Liver (tissue), 3 donors: Measurements from ENCODE around the gene CTSC.

Experiments
- EGR1 ChIP-seq, 2 donors: IDR thresholded peaks; 2 replicates each; pipeline ENCODE4 v1.6.1; 2016 to 2018; ENCODE audit warnings: antibody characterized with exemption in 2 of 2, low read depth in 2 of 2
- GABPA ChIP-seq, 2 donors: IDR thresholded peaks in 1 of 2; conservative IDR thresholded peaks in 1 of 2; 2 replicates each; pipeline ENCODE4 v1.6.1; 2016; ENCODE audit warnings: antibody characterized with exemption in 2 of 2, mild to moderate bottlenecking in 1 of 2, moderate library complexity in 1 of 2
- JUND ChIP-seq, 2 donors: IDR thresholded peaks; 2 replicates each; pipeline ENCODE4 v1.6.1; 2016; ENCODE audit warnings: antibody characterized with exemption in 2 of 2
- RAD21 ChIP-seq, 2 donors: IDR thresholded peaks; 2 replicates each; pipeline ENCODE4 v1.6.1; 2016; ENCODE audit warnings: antibody characterized with exemption in 2 of 2, mild to moderate bottlenecking in 2 of 2
- RXRA ChIP-seq, 2 donors: IDR thresholded peaks; 2 replicates each; pipeline ENCODE4 v1.6.1; 2017 to 2018; ENCODE audit warnings: antibody characterized with exemption in 2 of 2, mild to moderate bottlenecking in 1 of 2
- SP1 ChIP-seq: IDR thresholded peaks from 2 replicates; pipeline ENCODE4 v1.6.1; 2018; ENCODE audit warnings: antibody characterized with exemption, mild to moderate bottlenecking
- TAF1 ChIP-seq: conservative IDR thresholded peaks from 2 replicates; pipeline ENCODE4 v1.6.1; 2016; ENCODE audit warnings: antibody characterized with exemption, mild to moderate bottlenecking
- YY1 ChIP-seq: IDR thresholded peaks from 2 replicates; pipeline ENCODE4 v1.6.1; 2016; ENCODE audit warnings: antibody characterized with exemption, mild to moderate bottlenecking
- TF ChIP-seq, protein P1 (sequence below): fragments of 150-350 bp; IDR thresholded peaks from 2 replicates; pipeline ENCODE4 v1.5.1; 2017; ENCODE audit warnings: improper control_type of control experiment, low read depth, low read length; ENCODE audit not compliant: missing input control
- TF ChIP-seq, protein P2 (sequence below): IDR thresholded peaks from 2 replicates; pipeline ENCODE4 v1.6.1; 2016; ENCODE audit warnings: antibody characterized with exemption
- TF ChIP-seq, protein P3 (sequence below): IDR thresholded peaks from 2 replicates; pipeline ENCODE4 v1.6.1; 2016; ENCODE audit warnings: antibody characterized with exemption
- donor health status: healthy.
- donor health status: healthy.

DNA sequence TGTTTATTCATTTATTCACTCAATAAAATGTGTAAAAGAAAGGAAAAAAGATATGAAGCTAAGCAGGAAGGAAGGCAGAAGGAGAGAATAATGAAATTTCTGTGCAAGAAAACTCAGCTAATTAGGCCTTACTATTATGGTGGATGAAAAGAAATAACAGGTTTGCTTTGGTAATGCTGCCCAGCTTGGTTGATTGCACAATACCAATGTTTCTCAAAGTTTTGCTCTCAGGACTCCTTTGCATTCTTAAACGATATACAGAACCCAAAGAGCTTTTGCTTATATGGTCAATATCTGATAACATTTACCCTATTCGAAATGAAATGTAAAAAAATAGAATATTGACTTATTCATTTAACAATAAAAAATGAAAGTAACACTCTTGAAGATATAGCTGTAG, 7.3 kb upstream of the CTSC start:
- TF ChIP-seq, protein P1, sequence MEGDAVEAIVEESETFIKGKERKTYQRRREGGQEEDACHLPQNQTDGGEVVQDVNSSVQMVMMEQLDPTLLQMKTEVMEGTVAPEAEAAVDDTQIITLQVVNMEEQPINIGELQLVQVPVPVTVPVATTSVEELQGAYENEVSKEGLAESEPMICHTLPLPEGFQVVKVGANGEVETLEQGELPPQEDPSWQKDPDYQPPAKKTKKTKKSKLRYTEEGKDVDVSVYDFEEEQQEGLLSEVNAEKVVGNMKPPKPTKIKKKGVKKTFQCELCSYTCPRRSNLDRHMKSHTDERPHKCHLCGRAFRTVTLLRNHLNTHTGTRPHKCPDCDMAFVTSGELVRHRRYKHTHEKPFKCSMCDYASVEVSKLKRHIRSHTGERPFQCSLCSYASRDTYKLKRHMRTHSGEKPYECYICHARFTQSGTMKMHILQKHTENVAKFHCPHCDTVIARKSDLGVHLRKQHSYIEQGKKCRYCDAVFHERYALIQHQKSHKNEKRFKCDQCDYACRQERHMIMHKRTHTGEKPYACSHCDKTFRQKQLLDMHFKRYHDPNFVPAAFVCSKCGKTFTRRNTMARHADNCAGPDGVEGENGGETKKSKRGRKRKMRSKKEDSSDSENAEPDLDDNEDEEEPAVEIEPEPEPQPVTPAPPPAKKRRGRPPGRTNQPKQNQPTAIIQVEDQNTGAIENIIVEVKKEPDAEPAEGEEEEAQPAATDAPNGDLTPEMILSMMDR: no peak
- TF ChIP-seq RAD21 (IDR thresholded peaks at IDR 0.05) (no peak), YY1 (no peak), RXRA (IDR thresholded peaks at IDR 0.05) (no peak), EGR1 (IDR thresholded peaks at IDR 0.05; ENCODE audit: low read depth in 2 of 2) (no peak), SP1 (no peak), TAF1 (no peak), JUND (IDR thresholded peaks at IDR 0.05) (no peak), GABPA (IDR thresholded peaks at IDR 0.05 in 1 of 2, conservative IDR thresholded peaks at IDR 0.05 in 1 of 2) (no peak)
- TF ChIP-seq, protein P2, sequence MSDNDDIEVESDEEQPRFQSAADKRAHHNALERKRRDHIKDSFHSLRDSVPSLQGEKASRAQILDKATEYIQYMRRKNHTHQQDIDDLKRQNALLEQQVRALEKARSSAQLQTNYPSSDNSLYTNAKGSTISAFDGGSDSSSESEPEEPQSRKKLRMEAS: no peak
- TF ChIP-seq, protein P3, sequence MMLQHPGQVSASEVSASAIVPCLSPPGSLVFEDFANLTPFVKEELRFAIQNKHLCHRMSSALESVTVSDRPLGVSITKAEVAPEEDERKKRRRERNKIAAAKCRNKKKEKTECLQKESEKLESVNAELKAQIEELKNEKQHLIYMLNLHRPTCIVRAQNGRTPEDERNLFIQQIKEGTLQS: no peak
